NB4 (cell line): ENCODE results near the gene AFF1.

Experiments used
- DNase-seq: peaks from one replicate; pipeline ENCODE4 v3.0.0; 2010; ENCODE audit warnings: low read depth
- H3K4me3 ChIP-seq: one replicate; pipeline ENCODE4 v1.5.1; 2011; ENCODE audit warnings: mild to moderate bottlenecking, low read depth, low read length, moderate library complexity
- MYC ChIP-seq: IDR thresholded peaks from 2 replicates; pipeline ENCODE4 v1.6.1; 2011; ENCODE audit warnings: low read depth, low read length
- POLR2A ChIP-seq: IDR thresholded peaks from 2 replicates; pipeline ENCODE4 v1.6.1; 2011; ENCODE audit warnings: mild to moderate bottlenecking; ENCODE audit not compliant: insufficient read length; ENCODE audit errors: extremely low read depth
- TF ChIP-seq, protein P1 (sequence below): IDR thresholded peaks from 2 replicates; pipeline ENCODE4 v1.6.1; 2011; ENCODE audit warnings: low read depth, low read length
- TF ChIP-seq, protein P2 (sequence below): IDR thresholded peaks from one replicate; pipeline ENCODE4 v1.5.1; 2012; ENCODE audit warnings: low read depth, low read length

The AFF1 gene

DNA sequence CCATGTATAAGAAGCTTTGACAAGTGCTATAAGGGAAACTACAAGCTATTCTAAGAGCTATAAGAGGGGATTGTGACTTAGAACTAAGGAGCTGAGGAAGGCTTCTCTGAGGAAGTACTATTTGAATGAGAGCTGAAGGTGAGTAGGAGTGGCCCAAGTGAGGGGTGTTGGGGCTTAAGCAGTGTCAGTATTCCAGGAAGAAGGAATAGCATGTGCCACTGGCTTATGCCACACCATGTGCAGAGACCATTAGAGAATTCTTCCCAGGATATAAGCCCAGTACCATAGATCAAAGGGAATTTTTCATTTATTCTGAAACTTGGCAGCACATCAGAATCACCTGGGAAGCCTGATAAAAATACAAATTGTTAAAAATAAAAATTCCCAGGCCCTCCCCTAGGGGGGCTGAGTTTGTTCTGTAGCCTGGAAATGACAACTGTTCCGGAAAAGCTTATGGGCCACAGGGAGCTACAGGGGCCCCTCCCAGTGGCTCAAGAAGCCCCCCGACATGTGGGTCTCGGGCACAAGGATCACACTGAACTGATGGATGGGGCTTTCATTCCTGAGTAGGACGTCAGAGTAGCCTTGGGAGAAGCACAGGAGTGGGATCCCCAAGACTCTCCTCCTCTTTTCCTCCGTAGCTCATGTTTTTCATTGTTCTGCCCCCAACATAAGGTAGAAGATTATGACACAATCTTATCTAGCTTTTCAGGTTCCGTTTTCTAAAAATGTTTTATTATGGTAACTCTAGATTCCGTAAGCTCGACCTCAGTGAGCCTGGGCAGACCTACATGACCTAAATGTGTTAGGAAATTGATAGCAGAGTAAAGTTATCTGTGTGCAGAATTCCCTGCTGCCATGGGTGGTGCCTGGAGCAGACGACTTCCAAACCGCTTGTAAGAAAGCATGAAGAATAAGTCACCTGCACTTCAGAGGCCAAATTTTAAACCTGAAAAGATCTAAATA lies 119.3 kb downstream of the AFF1 start:
- no peak for DNase-seq

DNA sequence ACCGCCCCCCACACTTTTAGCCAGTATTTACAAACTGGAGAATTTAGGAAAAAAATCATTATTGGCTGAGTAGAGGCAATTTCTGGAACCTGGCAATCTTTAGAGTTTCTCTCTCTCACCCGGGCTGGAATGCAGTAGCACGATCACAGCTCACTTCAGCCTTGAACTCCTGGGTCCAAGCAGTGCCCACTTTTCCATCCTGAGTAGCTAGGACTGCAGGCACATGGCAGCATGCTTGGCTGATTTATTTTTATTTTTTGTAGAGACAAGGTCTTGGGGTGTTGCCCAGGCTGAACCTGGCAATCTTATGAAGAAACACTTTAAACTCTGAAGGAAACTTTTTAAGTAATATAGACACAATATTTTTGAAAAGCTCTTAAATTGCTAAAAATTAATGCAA lies 120.1 kb downstream of the AFF1 start:
- no peak for DNase-seq
- H3K4me3 ChIP-seq, result no peak overlapping the region
- TF ChIP-seq MYC (no peak), POLR2A (no peak)
- TF ChIP-seq, protein P1, sequence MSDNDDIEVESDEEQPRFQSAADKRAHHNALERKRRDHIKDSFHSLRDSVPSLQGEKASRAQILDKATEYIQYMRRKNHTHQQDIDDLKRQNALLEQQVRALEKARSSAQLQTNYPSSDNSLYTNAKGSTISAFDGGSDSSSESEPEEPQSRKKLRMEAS, result no peak
- TF ChIP-seq, protein P2, sequence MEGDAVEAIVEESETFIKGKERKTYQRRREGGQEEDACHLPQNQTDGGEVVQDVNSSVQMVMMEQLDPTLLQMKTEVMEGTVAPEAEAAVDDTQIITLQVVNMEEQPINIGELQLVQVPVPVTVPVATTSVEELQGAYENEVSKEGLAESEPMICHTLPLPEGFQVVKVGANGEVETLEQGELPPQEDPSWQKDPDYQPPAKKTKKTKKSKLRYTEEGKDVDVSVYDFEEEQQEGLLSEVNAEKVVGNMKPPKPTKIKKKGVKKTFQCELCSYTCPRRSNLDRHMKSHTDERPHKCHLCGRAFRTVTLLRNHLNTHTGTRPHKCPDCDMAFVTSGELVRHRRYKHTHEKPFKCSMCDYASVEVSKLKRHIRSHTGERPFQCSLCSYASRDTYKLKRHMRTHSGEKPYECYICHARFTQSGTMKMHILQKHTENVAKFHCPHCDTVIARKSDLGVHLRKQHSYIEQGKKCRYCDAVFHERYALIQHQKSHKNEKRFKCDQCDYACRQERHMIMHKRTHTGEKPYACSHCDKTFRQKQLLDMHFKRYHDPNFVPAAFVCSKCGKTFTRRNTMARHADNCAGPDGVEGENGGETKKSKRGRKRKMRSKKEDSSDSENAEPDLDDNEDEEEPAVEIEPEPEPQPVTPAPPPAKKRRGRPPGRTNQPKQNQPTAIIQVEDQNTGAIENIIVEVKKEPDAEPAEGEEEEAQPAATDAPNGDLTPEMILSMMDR, result no peak

More for the DNA sequence above, 119.3 kb downstream of the AFF1 start:
- TF ChIP-seq POLR2A (no peak), MYC (no peak)
- TF ChIP-seq, protein P1, result no peak
- TF ChIP-seq, protein P2, result no peak
- no peak overlapping the region for H3K4me3 ChIP-seq

DNA sequence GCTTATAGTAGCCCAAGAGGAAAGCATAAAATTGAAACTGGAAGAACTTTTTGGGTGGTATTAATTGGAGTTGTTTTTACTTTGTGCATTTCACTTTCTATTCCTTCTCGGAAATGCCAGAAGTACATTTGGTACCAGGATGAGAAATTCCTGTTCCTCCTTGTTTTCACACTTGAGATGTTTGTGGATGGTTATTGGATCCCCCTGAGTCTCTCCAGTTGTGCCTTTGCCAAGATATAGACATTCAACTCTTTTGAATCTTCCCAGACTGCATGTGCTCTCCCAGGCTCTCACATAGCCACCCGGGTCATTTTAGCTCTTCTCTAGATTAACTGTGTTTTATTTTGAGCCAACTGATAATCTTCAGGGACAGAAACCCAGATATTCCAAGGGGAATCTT lies 120.5 kb downstream of the AFF1 start:
- TF ChIP-seq, protein P1, result no peak
- TF ChIP-seq, protein P2, result no peak
- TF ChIP-seq POLR2A, result no peak
- TF ChIP-seq MYC, result no peak
- DNase-seq, result no peak
- no peak overlapping the region for H3K4me3 ChIP-seq

DNA sequence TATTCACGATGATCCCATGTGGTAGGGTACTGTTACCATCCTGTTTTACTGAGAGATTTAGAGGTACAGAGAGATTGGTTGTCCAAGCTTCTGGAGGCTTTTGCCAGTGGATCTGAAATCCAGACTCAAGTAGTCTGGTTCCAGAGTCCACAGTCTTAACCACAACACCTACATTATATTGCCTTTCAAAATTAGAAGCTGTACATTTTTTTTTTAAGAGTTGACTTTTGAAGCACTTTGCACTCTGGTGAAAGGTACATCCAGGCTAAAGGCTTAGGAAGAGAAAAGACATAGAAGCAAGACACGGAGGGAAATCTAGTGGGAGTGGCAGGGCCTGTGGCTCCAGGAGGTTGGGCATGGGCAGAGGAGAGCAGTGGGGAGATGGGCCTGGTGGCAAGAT lies 122.1 kb downstream of the AFF1 start:
- DNase-seq, result no peak
- TF ChIP-seq MYC (no peak), POLR2A (no peak)
- TF ChIP-seq, protein P1, result no peak
- TF ChIP-seq, protein P2, result no peak
- no peak overlapping the region for H3K4me3 ChIP-seq

DNA sequence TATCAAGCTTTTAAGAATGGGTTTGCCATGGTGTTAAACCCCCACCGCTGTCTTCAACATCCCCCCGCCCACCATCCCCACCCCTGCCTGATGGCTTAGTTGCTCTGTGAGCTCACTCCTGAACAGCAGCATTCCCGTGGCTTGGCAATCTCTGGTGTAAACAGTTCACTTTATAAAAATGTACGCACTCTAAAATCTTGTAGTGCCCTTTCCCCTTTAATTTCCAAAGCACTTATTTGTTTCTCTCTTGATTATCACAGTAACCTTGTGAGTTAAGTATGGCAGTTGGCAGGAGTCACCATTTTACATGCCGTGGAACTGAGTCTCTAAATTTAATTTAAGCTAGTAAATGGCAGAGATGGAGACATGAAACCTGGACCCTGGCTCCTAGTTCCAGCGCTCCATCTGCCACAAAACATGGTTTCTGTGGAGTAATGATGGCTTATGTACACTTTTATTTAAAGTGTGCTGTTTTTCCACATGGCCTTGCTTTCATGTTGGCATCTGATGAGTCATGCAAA lies 123.1 kb downstream of the AFF1 start:
- TF ChIP-seq, protein P1, result no peak
- no peak for TF ChIP-seq POLR2A
- TF ChIP-seq MYC, result no peak
- TF ChIP-seq, protein P2, result no peak
- no peak overlapping the region for H3K4me3 ChIP-seq
- no peak for DNase-seq
